LNCAP (cell line): Measurements from ENCODE around the gene PKD1L1.

Experiments used
- TF ChIP-seq, protein P1 (sequence below): fragments of 450-650 bp; IDR thresholded peaks from 2 replicates; pipeline ENCODE4 v1.5.1; 2017; ENCODE audit warnings: mild to moderate bottlenecking

Gene PKD1L1

GRCh38 chr7:47776335-47776734 lies 171.9 kb downstream of the PKD1L1 start:
- TF ChIP-seq, protein P1, sequence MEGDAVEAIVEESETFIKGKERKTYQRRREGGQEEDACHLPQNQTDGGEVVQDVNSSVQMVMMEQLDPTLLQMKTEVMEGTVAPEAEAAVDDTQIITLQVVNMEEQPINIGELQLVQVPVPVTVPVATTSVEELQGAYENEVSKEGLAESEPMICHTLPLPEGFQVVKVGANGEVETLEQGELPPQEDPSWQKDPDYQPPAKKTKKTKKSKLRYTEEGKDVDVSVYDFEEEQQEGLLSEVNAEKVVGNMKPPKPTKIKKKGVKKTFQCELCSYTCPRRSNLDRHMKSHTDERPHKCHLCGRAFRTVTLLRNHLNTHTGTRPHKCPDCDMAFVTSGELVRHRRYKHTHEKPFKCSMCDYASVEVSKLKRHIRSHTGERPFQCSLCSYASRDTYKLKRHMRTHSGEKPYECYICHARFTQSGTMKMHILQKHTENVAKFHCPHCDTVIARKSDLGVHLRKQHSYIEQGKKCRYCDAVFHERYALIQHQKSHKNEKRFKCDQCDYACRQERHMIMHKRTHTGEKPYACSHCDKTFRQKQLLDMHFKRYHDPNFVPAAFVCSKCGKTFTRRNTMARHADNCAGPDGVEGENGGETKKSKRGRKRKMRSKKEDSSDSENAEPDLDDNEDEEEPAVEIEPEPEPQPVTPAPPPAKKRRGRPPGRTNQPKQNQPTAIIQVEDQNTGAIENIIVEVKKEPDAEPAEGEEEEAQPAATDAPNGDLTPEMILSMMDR, result no peak

GRCh38 chr7:47775238-47775637 lies 173.0 kb downstream of the PKD1L1 start:
- TF ChIP-seq, protein P1, result no peak

DNA sequence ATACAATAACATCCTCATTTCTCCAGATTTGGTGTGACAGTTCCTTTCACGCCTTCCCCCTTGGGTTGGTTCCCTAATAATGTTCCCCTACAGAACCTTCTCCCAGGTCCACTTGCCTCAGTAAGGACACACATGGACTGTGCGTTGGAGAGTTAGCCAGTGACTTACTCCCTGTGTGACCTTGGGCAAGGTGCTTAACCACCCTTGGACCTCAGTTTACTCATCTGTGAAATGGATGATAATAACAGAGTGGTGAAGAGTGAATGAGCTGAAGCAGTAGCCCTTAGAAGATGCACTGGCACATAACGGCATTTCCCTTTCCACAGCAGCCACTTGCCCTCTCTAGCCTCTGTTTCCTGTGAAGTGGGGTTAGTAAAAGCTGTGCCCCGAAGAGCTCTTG lies 175.8 kb downstream of the PKD1L1 start:
- TF ChIP-seq, protein P1, result no peak

GRCh38 chr7:47771990-47772360 lies 176.3 kb downstream of the PKD1L1 start:
- TF ChIP-seq, protein P1, result no peak

DNA sequence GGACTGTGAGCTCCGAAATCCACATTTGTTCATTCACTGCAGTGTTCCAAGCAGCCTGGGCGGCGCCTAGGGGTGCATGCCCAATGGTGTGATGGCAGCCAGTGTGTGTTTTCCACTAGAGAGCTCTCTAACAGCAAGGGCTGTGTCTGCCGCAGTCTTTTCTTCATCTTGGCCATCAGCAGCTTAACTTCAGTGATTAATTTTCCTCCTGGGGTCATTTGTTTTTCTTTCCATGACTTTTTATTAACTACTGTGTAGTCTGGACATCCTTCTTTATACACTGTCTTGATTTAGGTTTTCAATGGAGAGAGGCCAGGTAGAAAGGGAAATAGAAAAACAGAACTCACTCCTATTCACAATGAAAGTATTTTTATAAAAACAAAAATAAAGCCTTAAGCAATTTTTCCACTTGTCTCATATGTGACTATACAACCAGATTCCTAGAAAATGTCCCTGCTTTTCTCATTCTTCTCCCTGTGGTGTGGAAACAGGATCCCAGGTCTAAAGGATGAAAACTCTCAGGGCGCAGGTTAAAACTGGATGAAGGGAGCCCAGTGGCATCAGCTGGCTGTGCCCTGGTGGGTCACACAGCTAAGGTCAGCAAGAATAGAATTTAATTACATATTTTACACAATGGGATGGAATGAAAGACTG lies 176.8 kb downstream of the PKD1L1 start:
- TF ChIP-seq, protein P1, result no peak

- TF ChIP-seq, protein P1, result no peak
These were observed 182.1 kb downstream of the PKD1L1 start for GRCh38 chr7:47766126-47766525.

DNA sequence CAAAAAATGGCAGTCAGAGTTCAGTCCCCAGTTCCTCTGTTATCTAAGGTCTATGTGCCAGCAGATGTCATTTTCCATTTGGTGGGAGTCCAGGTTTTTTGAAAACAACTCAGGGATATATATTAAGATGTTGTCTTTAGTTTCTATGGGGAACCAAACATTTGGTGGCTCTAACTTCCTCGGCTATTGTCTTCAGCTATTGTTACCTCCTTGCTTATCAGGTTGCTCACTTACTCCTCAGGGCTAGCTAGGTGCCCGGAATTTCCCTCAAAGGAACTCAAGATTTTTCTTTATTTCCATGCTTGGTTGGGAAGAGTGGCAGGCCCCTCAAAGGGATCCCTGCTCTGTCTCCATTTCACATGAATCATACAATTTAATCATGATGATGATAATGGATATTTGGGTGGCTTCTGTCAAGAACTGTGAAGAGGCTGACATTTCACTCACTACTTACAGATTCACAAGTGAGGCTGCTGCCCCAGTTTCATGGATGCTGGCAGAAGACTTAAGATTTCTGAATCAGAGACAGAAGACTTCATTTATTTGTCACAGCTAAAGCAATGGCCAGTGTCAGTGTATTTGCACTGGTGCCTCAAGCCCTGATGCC lies 182.8 kb downstream of the PKD1L1 start:
- TF ChIP-seq, protein P1, result no peak
